C1 segment of cervical spinal cord (tissue), 14 donors: ENCODE data around the gene CEMIP.
A peak's percentile ranks its signal among the peaks of the same experiment; 100 is the strongest.

Experiments used
- DNase-seq, 14 donors: peaks; one replicate each; lab custom pipeline; 2025; lab: John Stamatoyannopoulos, UW

Gene CEMIP, protein sequence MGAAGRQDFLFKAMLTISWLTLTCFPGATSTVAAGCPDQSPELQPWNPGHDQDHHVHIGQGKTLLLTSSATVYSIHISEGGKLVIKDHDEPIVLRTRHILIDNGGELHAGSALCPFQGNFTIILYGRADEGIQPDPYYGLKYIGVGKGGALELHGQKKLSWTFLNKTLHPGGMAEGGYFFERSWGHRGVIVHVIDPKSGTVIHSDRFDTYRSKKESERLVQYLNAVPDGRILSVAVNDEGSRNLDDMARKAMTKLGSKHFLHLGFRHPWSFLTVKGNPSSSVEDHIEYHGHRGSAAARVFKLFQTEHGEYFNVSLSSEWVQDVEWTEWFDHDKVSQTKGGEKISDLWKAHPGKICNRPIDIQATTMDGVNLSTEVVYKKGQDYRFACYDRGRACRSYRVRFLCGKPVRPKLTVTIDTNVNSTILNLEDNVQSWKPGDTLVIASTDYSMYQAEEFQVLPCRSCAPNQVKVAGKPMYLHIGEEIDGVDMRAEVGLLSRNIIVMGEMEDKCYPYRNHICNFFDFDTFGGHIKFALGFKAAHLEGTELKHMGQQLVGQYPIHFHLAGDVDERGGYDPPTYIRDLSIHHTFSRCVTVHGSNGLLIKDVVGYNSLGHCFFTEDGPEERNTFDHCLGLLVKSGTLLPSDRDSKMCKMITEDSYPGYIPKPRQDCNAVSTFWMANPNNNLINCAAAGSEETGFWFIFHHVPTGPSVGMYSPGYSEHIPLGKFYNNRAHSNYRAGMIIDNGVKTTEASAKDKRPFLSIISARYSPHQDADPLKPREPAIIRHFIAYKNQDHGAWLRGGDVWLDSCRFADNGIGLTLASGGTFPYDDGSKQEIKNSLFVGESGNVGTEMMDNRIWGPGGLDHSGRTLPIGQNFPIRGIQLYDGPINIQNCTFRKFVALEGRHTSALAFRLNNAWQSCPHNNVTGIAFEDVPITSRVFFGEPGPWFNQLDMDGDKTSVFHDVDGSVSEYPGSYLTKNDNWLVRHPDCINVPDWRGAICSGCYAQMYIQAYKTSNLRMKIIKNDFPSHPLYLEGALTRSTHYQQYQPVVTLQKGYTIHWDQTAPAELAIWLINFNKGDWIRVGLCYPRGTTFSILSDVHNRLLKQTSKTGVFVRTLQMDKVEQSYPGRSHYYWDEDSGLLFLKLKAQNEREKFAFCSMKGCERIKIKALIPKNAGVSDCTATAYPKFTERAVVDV (N-terminal part only)

GRCh38 chr15:80778964-80779657 is at the start of gene CEMIP:
TSS of gene CEMIP (plus strand) at chr15:80779370. CDS start at chr15:80873880, 94,510 bp downstream.
- peak in 12 of 14 donors; percentile 15 to 79 (median 31) for DNase-seq

GRCh38 chr15:80730387-80730786 is 48.8 kb upstream of the CEMIP start:
- DNase-seq = no peak

GRCh38 chr15:80730926-80731325 is 48.2 kb upstream of the CEMIP start:
- DNase-seq = no peak

- DNase-seq = no peak
Measured at GRCh38 chr15:80732167-80732566, 47.0 kb upstream of the CEMIP start.

- DNase-seq = no peak
Measured at GRCh38 chr15:80732818-80733217, 46.4 kb upstream of the CEMIP start.

GRCh38 chr15:80733460-80733859 is 45.7 kb upstream of the CEMIP start:
- no peak for DNase-seq

GRCh38 chr15:80735344-80735743 is 43.8 kb upstream of the CEMIP start:
- no peak for DNase-seq

DNA sequence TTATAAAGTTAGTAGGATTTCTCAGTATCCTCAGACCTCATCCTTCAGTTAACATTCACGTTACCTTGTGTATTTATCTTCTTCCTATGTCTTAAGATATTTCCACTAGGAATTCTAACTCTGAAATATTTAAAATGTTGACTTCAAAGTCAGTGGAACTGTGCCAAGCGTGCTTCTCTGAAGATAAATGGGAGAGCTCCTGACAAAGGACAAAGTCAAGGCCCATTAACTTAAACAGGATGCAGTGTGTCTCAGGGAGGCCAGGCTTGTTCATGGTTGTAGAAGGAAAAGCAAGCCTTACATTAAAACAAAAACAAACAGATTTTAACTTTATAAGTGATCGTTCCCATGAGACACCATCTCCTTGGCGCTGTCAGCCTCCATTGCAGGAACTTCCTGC is 42.6 kb upstream of the CEMIP start:
- no peak for DNase-seq

DNA sequence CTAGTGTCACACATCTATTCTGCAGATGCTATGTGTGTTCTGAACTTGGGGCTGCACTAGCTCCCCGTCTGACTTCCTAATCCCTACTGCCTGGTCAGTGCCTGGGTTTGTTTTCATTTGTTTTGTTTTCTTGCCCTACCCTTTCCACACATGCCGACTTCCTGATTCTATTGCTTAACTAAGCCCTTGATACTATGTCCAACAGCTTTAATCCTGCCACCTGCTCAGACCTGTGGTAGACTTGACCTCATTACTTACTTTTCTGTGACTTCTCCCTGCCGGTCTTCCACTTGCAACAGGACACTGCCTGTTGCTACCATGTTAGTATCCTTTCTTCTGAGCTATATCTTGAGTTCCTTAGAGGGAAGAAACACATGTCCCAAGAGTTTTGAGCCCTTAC is 39.3 kb upstream of the CEMIP start:
- DNase-seq = no peak

DNA sequence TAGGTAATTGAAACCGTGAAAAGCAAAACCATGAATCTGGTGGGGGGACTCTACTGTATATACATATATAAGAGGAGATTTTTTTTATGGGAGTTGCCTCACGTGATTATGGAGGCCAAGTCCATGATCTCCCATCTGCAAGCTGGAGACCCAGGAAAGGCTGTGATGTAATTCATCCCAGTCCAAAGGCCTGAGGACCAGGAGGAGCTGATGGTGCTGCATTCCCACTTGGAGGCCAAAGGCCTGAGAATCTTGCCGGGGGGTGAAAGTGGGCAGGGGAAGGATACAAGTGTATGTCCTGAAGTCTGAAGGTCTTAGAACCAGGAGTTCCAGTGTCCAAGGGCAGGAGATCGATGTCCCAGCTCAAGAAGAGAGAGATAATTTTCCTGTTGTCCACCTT is 37.1 kb upstream of the CEMIP start:
- no peak for DNase-seq

- no peak for DNase-seq
Measured at GRCh38 chr15:80743189-80743833, 35.9 kb upstream of the CEMIP start.

DNA sequence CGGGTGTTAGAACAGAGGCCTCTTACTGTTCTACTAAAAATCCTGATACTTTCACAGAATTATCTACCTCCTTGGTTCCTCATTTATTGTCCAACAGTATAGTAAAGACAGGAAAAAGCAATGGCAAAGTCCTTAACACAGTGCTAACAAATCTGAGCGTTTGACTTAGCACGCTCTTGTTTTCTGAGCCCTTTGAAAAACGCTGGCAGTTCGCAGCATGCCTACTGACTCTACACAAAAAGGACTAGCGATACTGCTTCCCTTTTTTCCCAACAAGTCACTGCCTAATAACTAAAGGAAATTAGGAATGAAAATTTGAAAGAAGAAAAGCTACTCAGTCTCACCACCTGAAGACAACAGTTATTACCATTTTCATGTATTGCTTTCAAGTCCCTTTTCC is 34.8 kb upstream of the CEMIP start:
- no peak for DNase-seq

DNA sequence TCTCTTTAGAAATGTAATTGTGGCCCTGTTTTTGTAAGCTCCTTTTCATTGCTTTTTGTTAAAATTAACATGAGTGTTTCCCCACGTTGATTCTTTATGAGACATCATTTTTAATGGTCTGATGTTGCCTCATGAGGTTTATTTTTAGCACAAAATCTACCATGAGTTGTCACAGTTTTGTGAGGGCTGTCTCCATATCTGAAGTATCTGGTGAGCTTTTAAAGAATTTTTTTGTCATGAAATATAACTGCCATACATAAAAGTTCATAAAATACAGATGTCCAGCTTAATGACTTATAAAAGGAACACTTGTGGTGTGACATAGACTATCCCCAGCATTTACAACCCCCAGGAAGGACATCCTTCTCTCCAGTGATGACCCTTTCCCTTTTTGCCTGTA is 34.3 kb upstream of the CEMIP start:
- DNase-seq = no peak

DNA sequence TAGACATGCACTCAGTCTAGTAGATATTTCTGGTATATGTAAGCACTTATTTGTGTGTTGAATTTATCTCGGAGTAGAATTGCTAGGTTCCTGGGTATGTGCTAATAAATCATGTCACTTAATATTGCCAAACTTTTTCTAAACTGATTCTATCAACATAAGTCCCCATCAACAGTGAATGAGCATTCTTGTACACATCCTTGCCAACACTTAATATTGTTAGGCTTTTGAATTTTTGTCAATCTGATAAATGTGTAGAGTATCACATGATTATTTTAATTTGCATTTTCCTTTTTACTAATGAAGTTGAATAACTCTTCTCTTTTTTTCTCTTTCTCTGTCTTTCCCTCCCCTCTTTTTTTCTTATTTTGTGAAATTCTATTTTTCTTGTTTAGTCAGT is 33.3 kb upstream of the CEMIP start:
- no peak for DNase-seq

GRCh38 chr15:80747317-80748053 is 31.7 kb upstream of the CEMIP start:
- no peak for DNase-seq

- no peak for DNase-seq
Measured at GRCh38 chr15:80749589-80749988, 29.6 kb upstream of the CEMIP start.

GRCh38 chr15:80750575-80750974 is 28.6 kb upstream of the CEMIP start:
- peak in 1 of 14 donors; percentile 16 for DNase-seq

- DNase-seq = no peak
Measured at GRCh38 chr15:80752204-80752603, 27.0 kb upstream of the CEMIP start.

- no peak for DNase-seq
Measured at GRCh38 chr15:80753161-80753560, 26.0 kb upstream of the CEMIP start.

DNA sequence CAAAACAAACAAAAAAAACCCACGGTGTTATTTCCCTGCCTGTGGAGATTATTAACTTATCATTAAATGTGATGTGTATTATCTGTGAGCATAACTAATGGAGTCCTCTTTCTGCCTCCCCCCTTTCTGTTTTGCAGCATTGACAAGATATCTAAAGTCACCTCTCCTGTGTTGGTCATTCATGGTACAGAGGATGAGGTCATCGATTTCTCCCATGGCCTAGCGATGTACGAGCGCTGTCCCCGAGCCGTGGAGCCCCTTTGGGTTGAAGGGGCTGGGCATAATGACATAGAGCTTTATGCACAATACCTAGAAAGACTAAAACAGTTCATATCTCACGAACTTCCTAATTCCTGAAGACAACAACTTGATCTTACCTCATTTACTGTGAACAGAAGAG is 25.2 kb upstream of the CEMIP start:
- no peak for DNase-seq
